HUES48 (cell line): ENCODE data around the gene RANBP3L.

Source experiments
- H3K27ac ChIP-seq: one replicate; pipeline ENCODE4 v1.7.0; 2013; ENCODE audit warnings: low read depth, low read length, inconsistent platforms
- H3K27me3 ChIP-seq: 2 replicates; pipeline ENCODE4 v1.6.1; 2013; ENCODE audit warnings: mild to moderate bottlenecking, low read length; ENCODE audit not compliant: control insufficient read depth, insufficient read depth
- H3K36me3 ChIP-seq: 2 replicates; pipeline ENCODE4 v1.6.1; 2013; ENCODE audit warnings: low read length; ENCODE audit not compliant: control insufficient read depth, insufficient read depth
- H3K4me1 ChIP-seq: 2 replicates; pipeline ENCODE4 v1.6.1; 2013; ENCODE audit warnings: mild to moderate bottlenecking, low read length; ENCODE audit not compliant: control insufficient read depth, insufficient read depth
- H3K4me3 ChIP-seq: 2 replicates; pipeline ENCODE4 v1.5.1; 2013; ENCODE audit warnings: mild to moderate bottlenecking, low read depth, low read length
- H3K9ac ChIP-seq: 2 replicates; pipeline ENCODE4 v1.6.1; 2013; ENCODE audit warnings: mild to moderate bottlenecking, low read depth, low read length, moderate library complexity
- H3K9me3 ChIP-seq: 2 replicates; pipeline ENCODE4 v1.6.1; 2013; ENCODE audit warnings: low read length; ENCODE audit not compliant: control insufficient read depth, insufficient read depth

Gene RANBP3L

GRCh38 chr5:36227046-36227445, 74.7 kb downstream of the RANBP3L start:
- Histone ChIP-seq H3K4me1 (no peaks in the 10 kb centered on the region), H3K9me3 (no peaks in the 10 kb centered on the region), H3K4me3 (no peak overlapping the region), H3K36me3 (peaks cover 13% of the 10 kb centered on the region), H3K27ac (no peak overlapping the region), H3K9ac (no peak overlapping the region), H3K27me3 (no peaks in the 10 kb centered on the region)

DNA sequence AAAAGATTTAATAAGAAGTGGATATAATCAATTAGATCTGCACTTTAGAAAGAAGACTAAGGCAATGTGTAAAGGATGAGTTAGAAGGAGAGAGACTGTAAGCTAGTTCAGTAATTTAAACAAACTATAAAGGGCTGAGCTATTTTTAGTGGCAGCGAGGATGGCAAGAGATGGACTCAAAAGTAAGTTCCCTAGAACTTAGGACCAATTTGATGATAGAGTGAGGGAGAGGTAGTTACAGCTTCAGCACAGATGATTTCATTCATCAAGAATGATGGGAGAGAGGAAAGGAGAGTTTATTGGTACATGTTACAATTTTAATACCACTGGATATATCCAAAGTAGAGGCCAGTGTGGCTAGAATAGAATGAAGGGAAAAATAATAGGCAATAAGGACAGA, 79.1 kb downstream of the RANBP3L start:
- Histone ChIP-seq H3K27me3 (no peaks in the 10 kb centered on the region), H3K4me3 (no peak overlapping the region), H3K27ac (no peak overlapping the region), H3K36me3 (peaks cover 16% of the 10 kb centered on the region), H3K4me1 (no peaks in the 10 kb centered on the region), H3K9me3 (no peaks in the 10 kb centered on the region), H3K9ac (no peak overlapping the region)

DNA sequence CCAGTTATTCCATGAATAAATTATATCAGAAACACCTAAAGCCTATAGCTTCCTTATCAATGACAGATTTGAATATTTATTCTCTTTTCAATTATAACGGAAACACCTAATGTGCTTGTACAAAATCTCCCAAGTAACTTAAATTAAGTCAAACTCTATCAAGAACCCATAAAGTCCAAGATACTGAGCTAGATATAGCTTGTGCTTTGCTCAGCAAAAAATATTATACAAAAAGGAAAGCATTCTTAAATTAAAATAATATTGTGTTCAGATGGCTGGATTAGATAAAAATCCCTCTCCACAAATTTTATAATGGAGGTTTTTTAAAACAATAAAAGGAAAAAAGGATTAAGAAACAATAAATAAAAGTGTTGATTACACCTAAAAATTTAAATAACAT, 83.7 kb downstream of the RANBP3L start:
- Histone ChIP-seq H3K9ac (no peak overlapping the region), H3K4me1 (no peaks in the 10 kb centered on the region), H3K36me3 (peaks cover 16% of the 10 kb centered on the region), H3K4me3 (no peak overlapping the region), H3K27me3 (no peaks in the 10 kb centered on the region), H3K27ac (no peak overlapping the region), H3K9me3 (no peaks in the 10 kb centered on the region)

DNA sequence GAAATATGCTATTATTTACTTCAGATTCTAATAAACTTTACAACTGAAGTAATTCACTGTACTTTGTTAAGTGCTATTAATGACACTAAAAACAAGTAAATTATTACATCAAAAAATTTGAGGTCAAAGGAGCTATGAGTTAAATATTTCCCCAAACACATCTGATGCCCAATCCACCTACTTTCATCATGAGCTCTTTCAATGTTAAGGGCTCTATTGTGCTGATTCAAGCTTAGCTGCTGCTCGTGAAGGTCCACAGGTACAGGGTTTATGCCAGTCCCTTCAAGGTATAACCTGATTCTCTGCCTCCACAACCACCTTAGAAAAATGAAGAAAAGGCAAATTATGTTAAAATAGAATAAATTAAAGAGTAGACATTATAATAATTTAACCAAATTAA, 84.1 kb downstream of the RANBP3L start:
- Histone ChIP-seq H3K27ac (no peak overlapping the region), H3K9ac (no peak overlapping the region), H3K36me3 (peaks cover 16% of the 10 kb centered on the region), H3K4me1 (no peaks in the 10 kb centered on the region), H3K9me3 (no peaks in the 10 kb centered on the region), H3K27me3 (no peaks in the 10 kb centered on the region), H3K4me3 (no peak overlapping the region)

GRCh38 chr5:36215910-36216309, 85.8 kb downstream of the RANBP3L start:
- Histone ChIP-seq H3K4me1 (no peaks in the 10 kb centered on the region), H3K4me3 (no peak overlapping the region), H3K9me3 (no peaks in the 10 kb centered on the region), H3K27ac (no peak overlapping the region), H3K9ac (no peak overlapping the region), H3K27me3 (no peaks in the 10 kb centered on the region), H3K36me3 (peaks cover 16% of the 10 kb centered on the region)

DNA sequence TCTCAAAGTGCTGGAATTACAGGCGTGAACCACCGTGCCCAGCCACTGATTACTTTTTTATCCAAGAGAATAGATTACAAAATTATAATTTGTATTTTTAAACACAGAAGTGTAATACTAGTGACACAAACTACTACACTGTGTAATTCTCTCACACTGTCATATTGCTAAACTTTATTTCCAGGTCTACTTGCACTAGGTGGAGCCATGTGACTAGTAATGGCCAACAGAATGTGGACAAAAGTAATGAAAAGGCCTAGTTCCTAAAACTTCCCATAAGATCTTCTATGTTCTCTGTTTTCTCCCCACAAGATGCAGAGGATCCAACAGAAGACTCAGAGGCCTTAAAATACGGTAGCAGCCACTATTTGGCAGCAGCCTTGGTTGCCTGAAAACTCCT, 87.3 kb downstream of the RANBP3L start:
- Histone ChIP-seq H3K9ac (no peak overlapping the region), H3K4me3 (no peak overlapping the region), H3K27ac (no peak overlapping the region), H3K9me3 (no peaks in the 10 kb centered on the region), H3K4me1 (no peaks in the 10 kb centered on the region), H3K27me3 (no peaks in the 10 kb centered on the region), H3K36me3 (peaks cover 16% of the 10 kb centered on the region; the same call in 1 of the 2 replicates)

- no peaks in the 10 kb centered on the region for H3K9me3 ChIP-seq
- H3K4me1 ChIP-seq = no peaks in the 10 kb centered on the region
- no peaks in the 10 kb centered on the region for H3K36me3 ChIP-seq
- no peak overlapping the region for H3K4me3 ChIP-seq
- no peak overlapping the region for H3K9ac ChIP-seq
- H3K27ac ChIP-seq = no peak overlapping the region
- H3K27me3 ChIP-seq = no peaks in the 10 kb centered on the region
These were observed 92.0 kb downstream of the RANBP3L start for GRCh38 chr5:36209664-36210063.

DNA sequence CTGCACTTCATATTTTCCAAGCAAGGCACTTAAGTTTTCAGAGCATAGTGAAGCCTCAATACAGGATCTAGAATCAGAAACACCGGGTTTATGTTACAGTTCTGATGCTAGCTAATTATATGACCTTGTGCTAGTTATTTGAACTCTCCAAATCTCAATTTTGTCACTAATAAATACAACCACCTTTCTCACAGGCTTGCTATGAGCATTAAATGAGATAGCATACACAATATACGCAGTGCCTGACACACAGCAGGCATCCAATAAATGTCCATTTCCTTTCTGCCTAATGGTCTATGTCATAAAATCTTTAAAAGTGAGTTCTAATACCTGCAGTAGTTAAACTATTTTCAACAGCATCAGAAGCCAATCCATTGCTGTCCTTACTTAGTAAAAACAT, 92.9 kb downstream of the RANBP3L start:
- H3K9me3 ChIP-seq = no peaks in the 10 kb centered on the region
- H3K4me3 ChIP-seq = no peak overlapping the region
- H3K36me3 ChIP-seq = no peaks in the 10 kb centered on the region
- no peaks in the 10 kb centered on the region for H3K4me1 ChIP-seq
- H3K27ac ChIP-seq = no peak overlapping the region
- H3K27me3 ChIP-seq = no peaks in the 10 kb centered on the region
- H3K9ac ChIP-seq = no peak overlapping the region

- Histone ChIP-seq H3K9me3 (no peaks in the 10 kb centered on the region), H3K27me3 (no peaks in the 10 kb centered on the region)
These were observed 94.8 kb downstream of the RANBP3L start for GRCh38 chr5:36206913-36207312.

DNA sequence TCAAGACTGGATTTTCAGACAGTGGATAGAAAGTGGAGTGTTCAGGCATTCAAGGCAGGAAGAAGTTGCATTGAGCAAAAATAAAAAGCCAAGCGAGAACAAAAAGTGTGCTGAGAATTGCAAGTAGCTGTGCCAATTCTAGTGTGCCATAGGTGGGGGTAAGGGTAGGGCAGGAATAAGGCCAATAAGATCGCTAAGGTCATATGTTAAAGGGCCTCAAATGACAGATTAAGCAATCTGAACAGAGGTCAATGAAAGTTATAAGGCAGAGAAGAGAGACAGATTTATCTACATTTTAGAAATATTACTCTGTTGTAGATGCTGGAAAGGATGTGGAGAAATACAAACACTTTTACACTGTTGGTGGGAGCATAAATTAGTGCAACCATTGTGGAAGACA, 96.4 kb downstream of the RANBP3L start:
- H3K4me3 ChIP-seq = no peak overlapping the region
- peaks cover 4% of the 10 kb centered on the region; the same call in 1 of the 2 replicates for H3K36me3 ChIP-seq
- no peak overlapping the region for H3K27ac ChIP-seq
- H3K4me1 ChIP-seq = no peaks in the 10 kb centered on the region
- H3K9me3 ChIP-seq = no peaks in the 10 kb centered on the region
- H3K9ac ChIP-seq = no peak overlapping the region
- H3K27me3 ChIP-seq = no peaks in the 10 kb centered on the region

More at GRCh38 chr5:36206913-36207312, 94.8 kb downstream of the RANBP3L start:
- Histone ChIP-seq H3K36me3 (no peaks in the 10 kb centered on the region), H3K9ac (no peak overlapping the region), H3K27ac (no peak overlapping the region), H3K4me3 (no peak overlapping the region), H3K4me1 (no peaks in the 10 kb centered on the region)

- H3K4me3 ChIP-seq = no peak overlapping the region
- H3K36me3 ChIP-seq = peaks cover 4% of the 10 kb centered on the region; the same call in 1 of the 2 replicates
- no peak overlapping the region for H3K27ac ChIP-seq
- H3K9ac ChIP-seq = no peak overlapping the region
- H3K9me3 ChIP-seq = no peaks in the 10 kb centered on the region
- no peaks in the 10 kb centered on the region for H3K4me1 ChIP-seq
- no peaks in the 10 kb centered on the region for H3K27me3 ChIP-seq
These were observed 99.2 kb downstream of the RANBP3L start for GRCh38 chr5:36202521-36202961.

- H3K9me3 ChIP-seq = no peaks in the 10 kb centered on the region
- H3K4me3 ChIP-seq = no peak overlapping the region
- H3K36me3 ChIP-seq = peaks cover 24% of the 10 kb centered on the region
- no peak overlapping the region for H3K27ac ChIP-seq
- no peaks in the 10 kb centered on the region for H3K27me3 ChIP-seq
- H3K9ac ChIP-seq = no peak overlapping the region
- no peaks in the 10 kb centered on the region for H3K4me1 ChIP-seq
These were observed 101.2 kb downstream of the RANBP3L start for GRCh38 chr5:36200513-36200912.
